BLaER1 treated with 17β-estradiol and CSF1 and Interleukin-3, amounts not matched to agents 10 nM and 100 nM (cell line): ENCODE measurements around the gene LRRC14B.
A peak's percentile ranks its signal among the peaks of the same experiment; 100 is the strongest.
"Not testable (repeated sequence)": the region's sequence is repeated elsewhere in the genome, so short reads cannot be mapped to it uniquely, and the experiment has no call there.

Source experiments
- H3K27ac ChIP-seq, 11 experiments: shearing (Covaris generic); formaldehyde crosslinking; 2 replicates each; pipeline ENCODE4 v1.8.1; 2022
- H3K27me3 ChIP-seq, 11 experiments: shearing (Covaris generic); formaldehyde crosslinking; 2 replicates each; pipeline ENCODE4 v1.8.1; 2022
- H3K36me3 ChIP-seq, 11 experiments: shearing (Covaris generic); formaldehyde crosslinking; 2 replicates each; pipeline ENCODE4 v1.8.1; 2022
- H3K4me1 ChIP-seq, 10 experiments: shearing (Covaris generic); formaldehyde crosslinking; 2 replicates each; pipeline ENCODE4 v1.8.1; 2022
- H3K4me2 ChIP-seq, 11 experiments: shearing (Covaris generic); formaldehyde crosslinking; 2 replicates each; pipeline ENCODE4 v1.8.1; 2022
- H3K4me3 ChIP-seq, 10 experiments: shearing (Covaris generic); formaldehyde crosslinking; 2 replicates each; pipeline ENCODE4 v1.8.1; 2022
- H3K9ac ChIP-seq, 11 experiments: shearing (Covaris generic); formaldehyde crosslinking; 2 replicates each; pipeline ENCODE4 v1.8.1; 2022
- H3K9me3 ChIP-seq, 11 experiments: shearing (Covaris generic); formaldehyde crosslinking; replicated peaks in 1 of 11; 2 replicates each; pipeline ENCODE4 v1.8.1; 2022
- H4K20me1 ChIP-seq, 11 experiments: shearing (Covaris generic); formaldehyde crosslinking; 2 replicates each; pipeline ENCODE4 v1.8.1; 2022
- Cebpa-rat ChIP-seq, 11 experiments: shearing (Covaris generic); IDR thresholded peaks; 2 replicates each; pipeline ENCODE4 v1.8.1; 2022

LRRC14B gene

DNA sequence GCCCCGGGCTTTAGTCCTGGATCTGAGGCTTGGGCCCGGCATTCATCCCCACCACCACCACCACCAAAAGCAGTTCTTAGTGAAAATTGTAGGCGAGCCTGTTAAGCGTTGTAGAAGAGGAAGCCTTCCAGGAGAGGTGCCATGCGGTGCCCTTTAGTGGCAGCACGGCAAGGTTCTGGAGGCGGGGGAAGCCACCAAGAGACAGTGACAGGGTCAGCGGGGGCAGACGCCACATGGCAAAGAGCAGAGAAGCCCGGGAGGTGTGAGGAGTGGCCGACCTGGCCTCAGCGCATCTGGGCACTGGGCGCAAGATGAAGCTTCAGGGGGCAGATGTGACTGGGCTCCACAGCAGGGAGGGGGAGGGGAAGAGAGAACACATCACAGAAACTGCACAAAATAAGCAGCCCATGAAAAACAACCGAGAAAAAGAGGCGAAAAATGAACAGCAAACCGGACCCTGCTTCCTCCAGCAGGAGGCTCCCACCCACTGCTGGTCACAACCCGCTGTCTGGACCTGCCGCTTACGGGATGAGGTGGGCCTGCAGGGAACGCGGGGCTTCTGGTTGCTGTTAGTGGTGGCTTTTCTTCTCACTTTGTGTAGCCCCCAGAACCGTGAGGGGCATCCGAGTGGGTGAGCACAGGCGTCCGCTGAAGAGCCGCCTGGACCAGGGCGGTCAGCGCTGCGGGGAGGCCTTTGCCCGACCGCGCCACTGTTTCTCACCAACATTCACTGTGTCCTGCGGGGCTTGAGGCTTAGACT lies 4.3 kb downstream of the LRRC14B start:
- H3K4me3 ChIP-seq = peak overlapping the region in 1 of 10 experiments; percentile 73; a peak in 2 of 20 replicates
- no peak for TF ChIP-seq Cebpa-rat (IDR thresholded peaks at IDR 0.05)
- peaks cover 0 to 32% (median 0%) of the 10 kb centered on the region in 11 experiments; a peak in 11 of 22 replicates for H3K27me3 ChIP-seq
- H3K9ac ChIP-seq = peak overlapping the region in 3 of 11 experiments; percentile 23 to 83 (median 79); a peak in 4 of 22 replicates
- H3K9me3 ChIP-seq = peaks cover 0 to 6% (median 0%) of the 10 kb centered on the region in 11 experiments; a peak in 1 of 22 replicates
- peaks cover 0 to 49% (median 11%) of the 10 kb centered on the region in 11 experiments; a peak in 13 of 22 replicates for H4K20me1 ChIP-seq
- peak overlapping the region in 4 of 11 experiments; percentile 4 to 28 (median 13); a peak in 4 of 22 replicates for H3K27ac ChIP-seq
- peaks cover 0 to 42% (median 5%) of the 10 kb centered on the region in 11 experiments; a peak in 11 of 22 replicates for H3K36me3 ChIP-seq
- H3K4me2 ChIP-seq = peak overlapping the region in 8 of 11 experiments; percentile 3 to 100 (median 88); a peak in 9 of 22 replicates
- H3K4me1 ChIP-seq = peaks cover 24 to 82% (median 71%) of the 10 kb centered on the region in 10 experiments

DNA sequence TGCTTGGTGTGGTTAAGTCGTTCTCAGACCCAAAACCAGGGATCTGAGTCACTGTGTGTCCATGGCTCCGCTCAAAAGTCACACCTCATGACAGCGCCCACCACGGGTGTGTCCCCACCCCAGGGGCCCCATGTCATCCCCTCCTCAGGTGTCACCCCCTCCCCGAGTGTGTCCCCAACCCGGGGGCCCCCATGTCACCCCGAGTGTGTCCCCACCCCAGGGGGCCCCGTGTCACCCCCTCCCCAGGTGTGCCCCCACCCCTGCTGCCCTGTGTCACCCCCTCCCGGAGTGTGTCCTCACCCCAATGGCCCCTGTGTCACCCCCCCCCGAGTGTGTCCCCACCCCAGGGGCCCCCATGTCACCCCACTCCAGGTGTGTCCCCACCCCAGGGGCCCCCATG lies 5.1 kb downstream of the LRRC14B start:
- Histone ChIP-seq H3K9ac (no peak overlapping the region), H3K27me3 (peaks cover 0 to 24% (median 0%) of the 10 kb centered on the region in 11 experiments; a peak in 11 of 22 replicates), H3K4me2 (peak overlapping the region in 4 of 11 experiments; percentile 87 to 100 (median 96); a peak in 5 of 22 replicates), H3K4me3 (no peak overlapping the region), H3K36me3 (peaks cover 0 to 42% (median 5%) of the 10 kb centered on the region in 11 experiments; a peak in 11 of 22 replicates), H4K20me1 (peaks cover 0 to 56% (median 18%) of the 10 kb centered on the region in 11 experiments; a peak in 14 of 22 replicates), H3K9me3 (peaks cover 0 to 6% (median 0%) of the 10 kb centered on the region in 11 experiments; a peak in 1 of 22 replicates), H3K27ac (0 out of 22 replicates have a peak overlapping the region, but pooled peaks of 1 of the 11 experiments have one; percentile 10), H3K4me1 (peaks cover 17 to 82% (median 71%) of the 10 kb centered on the region in 10 experiments)
- TF ChIP-seq Cebpa-rat (IDR thresholded peaks at IDR 0.05) = no peak

DNA sequence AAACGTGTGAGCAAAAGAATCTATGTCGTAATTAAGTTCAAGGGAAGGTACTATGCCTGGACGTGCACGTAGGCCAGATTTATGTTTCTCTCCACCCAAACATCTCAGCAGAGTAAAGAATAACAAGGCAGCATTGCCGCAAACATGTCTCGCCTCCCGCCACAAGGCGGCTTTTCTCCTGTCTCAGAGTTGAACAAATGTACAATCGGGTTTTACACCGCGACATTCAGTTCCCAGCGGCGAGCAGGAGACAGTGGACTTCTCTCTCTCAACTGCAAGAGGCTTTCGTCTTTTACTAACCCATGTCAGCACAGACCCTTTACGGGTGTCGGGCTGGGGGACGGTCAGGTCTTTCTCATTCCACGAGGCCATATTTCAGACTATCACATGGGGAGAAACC lies 5.7 kb downstream of the LRRC14B start:
- not testable (repeated sequence) for H3K4me3 ChIP-seq, H3K9me3 ChIP-seq, H3K4me2 ChIP-seq, H3K9ac ChIP-seq, H3K27ac ChIP-seq
- Histone ChIP-seq H3K27me3 (peaks cover 0 to 18% (median 0%) of the 10 kb centered on the region in 11 experiments; a peak in 11 of 22 replicates), H3K4me1 (peaks cover 17 to 82% (median 71%) of the 10 kb centered on the region in 10 experiments), H3K36me3 (peaks cover 0 to 42% (median 5%) of the 10 kb centered on the region in 11 experiments; a peak in 11 of 22 replicates), H4K20me1 (peaks cover 0 to 62% (median 24%) of the 10 kb centered on the region in 11 experiments; a peak in 15 of 22 replicates)

DNA sequence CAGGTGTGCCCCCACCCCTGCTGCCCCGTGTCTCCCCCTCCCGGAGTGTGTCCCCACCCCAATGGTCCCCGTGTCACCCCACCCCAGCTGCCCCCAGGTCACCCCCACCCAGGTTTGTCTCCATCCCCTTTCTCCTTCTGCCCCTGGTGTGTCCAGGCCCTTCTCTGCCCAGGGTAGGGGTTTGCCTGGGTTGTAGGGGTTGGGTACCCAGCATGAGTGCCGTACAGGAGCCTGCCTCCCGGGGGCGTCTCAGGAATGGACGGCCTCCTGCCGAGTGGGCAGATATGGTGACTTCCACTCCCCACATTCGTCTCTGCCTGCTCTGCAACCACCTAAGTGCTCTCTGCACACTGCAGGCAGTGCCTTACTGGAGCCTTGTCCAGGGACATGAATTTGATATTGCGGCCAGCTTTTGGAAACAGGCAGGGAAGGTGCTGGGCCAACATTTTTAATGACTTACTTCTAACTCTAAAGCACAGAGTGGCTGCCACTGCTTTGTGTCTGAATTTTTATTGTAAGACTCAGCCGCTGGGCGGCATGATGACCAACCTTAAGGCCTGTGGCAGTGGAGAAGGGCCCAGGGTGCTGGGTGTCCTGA lies 6.7 kb downstream of the LRRC14B start:
- Histone ChIP-seq H3K4me2 (peak overlapping the region in 2 of 11 experiments; percentile 73; a peak in 2 of 22 replicates), H3K4me1 (peaks cover 8 to 79% (median 69%) of the 10 kb centered on the region in 10 experiments; a peak in 19 of 20 replicates), H3K27me3 (peaks cover 0 to 8% (median 0%) of the 10 kb centered on the region in 11 experiments; a peak in 6 of 22 replicates), H3K27ac (0 out of 22 replicates have a peak overlapping the region, but pooled peaks of 1 of the 11 experiments have one; percentile 1), H3K9ac (no peak overlapping the region), H3K9me3 (no peaks in the 10 kb centered on the region), H4K20me1 (peaks cover 0 to 63% (median 29%) of the 10 kb centered on the region in 11 experiments; a peak in 15 of 22 replicates), H3K4me3 (no peak overlapping the region), H3K36me3 (peaks cover 0 to 42% (median 9%) of the 10 kb centered on the region in 11 experiments; a peak in 15 of 22 replicates)
- TF ChIP-seq Cebpa-rat (IDR thresholded peaks at IDR 0.05) = no peak

DNA sequence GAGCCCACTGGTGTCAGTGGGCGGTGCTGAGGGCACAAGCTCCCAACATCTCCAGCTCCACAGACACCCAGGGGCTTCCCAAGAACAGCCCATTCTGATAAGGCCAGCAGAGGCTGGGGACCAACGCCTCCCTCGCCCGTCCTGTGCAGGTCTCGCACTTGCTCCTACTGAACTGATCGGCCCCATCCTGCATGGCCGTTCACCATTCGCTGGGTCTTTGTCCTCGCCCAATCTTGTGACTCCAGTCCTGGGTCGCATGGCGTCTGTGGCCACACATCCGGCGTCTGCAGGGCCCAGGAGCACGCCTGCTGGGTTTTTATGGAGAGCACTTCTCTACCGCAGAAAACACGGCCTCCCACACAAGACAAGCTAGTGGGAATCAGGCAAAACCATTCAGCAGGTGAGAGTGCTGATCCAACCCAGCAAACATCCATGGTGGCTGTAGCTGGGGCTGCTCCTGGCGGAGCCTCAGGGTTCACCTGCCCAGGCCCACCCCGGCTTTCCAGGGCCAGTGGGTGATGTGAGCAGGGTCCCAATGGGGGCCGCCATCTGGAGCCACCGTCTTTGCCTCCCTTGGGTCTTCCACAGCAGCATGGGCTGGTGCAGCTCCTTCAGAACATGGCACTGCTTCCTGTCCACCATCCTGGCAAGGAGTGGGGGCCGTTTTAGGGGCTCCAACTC lies 7.4 kb downstream of the LRRC14B start:
- peak overlapping the region in 4 of 11 experiments; percentile 21 to 76 (median 73); a peak in 6 of 22 replicates for H3K4me2 ChIP-seq
- TF ChIP-seq Cebpa-rat (IDR thresholded peaks at IDR 0.05) = no peak
- H3K9me3 ChIP-seq = no peaks in the 10 kb centered on the region
- H3K36me3 ChIP-seq = peaks cover 6 to 48% (median 16%) of the 10 kb centered on the region in 11 experiments
- peaks cover 8 to 74% (median 62%) of the 10 kb centered on the region in 10 experiments; a peak in 18 of 20 replicates for H3K4me1 ChIP-seq
- H3K27ac ChIP-seq = peak overlapping the region in 1 of 11 experiments; percentile 20; a peak in 1 of 22 replicates
- H3K27me3 ChIP-seq = peaks cover 0 to 1% (median 0%) of the 10 kb centered on the region in 11 experiments; a peak in 1 of 22 replicates
- H3K9ac ChIP-seq = no peak overlapping the region
- H4K20me1 ChIP-seq = peaks cover 0 to 60% (median 29%) of the 10 kb centered on the region in 11 experiments; a peak in 15 of 22 replicates
- no peak overlapping the region for H3K4me3 ChIP-seq

DNA sequence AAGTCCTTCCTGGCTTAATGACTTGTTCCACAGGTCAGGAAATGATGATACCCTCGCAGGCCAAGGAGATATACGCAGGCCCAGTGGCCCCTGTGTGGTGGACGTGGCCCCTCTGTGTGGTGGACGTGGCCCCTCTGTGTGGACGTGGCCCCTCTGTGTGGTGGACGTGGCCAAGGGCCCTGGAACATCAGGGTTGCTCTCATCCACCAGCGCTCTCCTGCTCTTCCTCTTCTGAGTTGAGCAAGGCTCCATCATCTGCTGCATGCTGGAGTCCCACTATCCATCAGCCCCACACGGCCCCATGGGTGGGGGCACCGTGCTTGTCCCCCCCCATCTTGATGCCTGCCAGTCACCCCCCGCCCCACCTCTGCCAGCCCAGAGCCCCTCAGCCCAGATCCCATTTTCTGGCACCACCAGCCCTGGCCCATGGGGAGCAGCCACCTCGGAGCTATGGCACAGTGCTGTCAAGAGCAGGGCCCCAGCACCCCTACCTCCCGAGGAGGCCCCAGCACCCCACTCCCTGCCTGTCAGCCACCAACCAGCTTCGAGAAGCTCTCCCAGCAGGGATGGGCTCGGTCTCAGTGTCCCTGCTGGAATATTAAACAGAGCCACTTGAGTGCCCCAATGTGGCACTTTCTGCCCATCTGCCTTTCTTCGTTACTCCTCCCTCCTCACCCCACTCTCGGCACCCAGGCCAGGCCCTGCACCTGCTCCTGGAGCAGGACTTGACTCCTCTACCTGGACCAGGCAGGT lies 8.1 kb downstream of the LRRC14B start:
- Histone ChIP-seq H3K4me3 (no peak overlapping the region), H4K20me1 (peaks cover 0 to 53% (median 30%) of the 10 kb centered on the region in 11 experiments; a peak in 16 of 22 replicates)

DNA sequence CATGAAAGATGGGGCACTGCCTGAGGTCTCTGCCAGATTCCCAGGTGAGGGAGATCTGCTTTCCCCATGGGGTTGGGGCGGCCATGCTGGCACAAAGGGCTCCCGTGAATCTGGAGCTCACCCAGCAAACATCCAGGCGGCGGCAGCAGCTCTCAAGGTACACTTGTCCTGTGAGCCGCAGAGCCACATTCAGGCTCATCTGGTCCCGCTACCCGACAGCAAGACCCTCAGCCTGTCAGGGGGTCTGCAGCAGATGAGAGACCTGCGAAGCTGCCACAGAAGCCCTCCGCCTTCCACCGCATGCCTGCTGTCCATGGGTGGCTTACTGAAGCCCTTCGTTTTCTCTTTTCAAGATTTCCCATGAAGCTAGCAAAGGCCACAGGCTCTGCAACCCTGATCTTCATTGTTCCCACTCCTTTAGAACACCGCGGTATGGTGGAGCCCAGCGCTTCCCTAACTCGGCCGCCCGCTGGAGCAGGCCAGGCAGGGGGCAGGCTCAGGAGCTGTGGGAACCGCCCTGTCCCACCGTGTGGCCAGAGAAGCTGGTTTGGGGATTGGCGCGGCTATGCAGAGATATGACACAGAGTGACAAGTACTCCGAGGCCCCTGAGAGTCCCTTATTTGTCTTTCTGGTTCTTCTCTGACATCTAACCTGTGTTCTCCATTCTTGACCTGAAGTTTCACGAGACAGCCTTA lies 8.8 kb downstream of the LRRC14B start:
- Histone ChIP-seq H3K9me3 (no peaks in the 10 kb centered on the region), H4K20me1 (peaks cover 0 to 46% (median 32%) of the 10 kb centered on the region in 11 experiments; a peak in 17 of 22 replicates), H3K36me3 (peaks cover 20 to 49% (median 29%) of the 10 kb centered on the region in 11 experiments), H3K4me1 (peaks cover 8 to 59% (median 49%) of the 10 kb centered on the region in 10 experiments; a peak in 18 of 20 replicates), H3K4me2 (peak overlapping the region in 8 of 11 experiments; percentile 50 to 76 (median 72); a peak in 15 of 22 replicates), H3K9ac (0 out of 22 replicates have a peak overlapping the region, but pooled peaks of 3 of the 11 experiments have one; percentile 1 to 10 (median 6)), H3K4me3 (no peak overlapping the region; a peak in 1 of 20 replicates), H3K27me3 (no peaks in the 10 kb centered on the region), H3K27ac (peak overlapping the region in 4 of 11 experiments; percentile 32 to 51 (median 42); a peak in 6 of 22 replicates)
- no peak for TF ChIP-seq Cebpa-rat (IDR thresholded peaks at IDR 0.05)

More for the DNA sequence above, 8.1 kb downstream of the LRRC14B start:
- no peaks in the 10 kb centered on the region for H3K9me3 ChIP-seq
- no peak for TF ChIP-seq Cebpa-rat (IDR thresholded peaks at IDR 0.05)
- peak overlapping the region in 7 of 11 experiments; percentile 5 to 76 (median 73); a peak in 12 of 22 replicates for H3K4me2 ChIP-seq
- no peaks in the 10 kb centered on the region for H3K27me3 ChIP-seq
- H3K9ac ChIP-seq = 0 out of 22 replicates have a peak overlapping the region, but pooled peaks of 1 of the 11 experiments have one; percentile 1
- peaks cover 8 to 67% (median 56%) of the 10 kb centered on the region in 10 experiments; a peak in 18 of 20 replicates for H3K4me1 ChIP-seq
- peaks cover 13 to 49% (median 23%) of the 10 kb centered on the region in 11 experiments for H3K36me3 ChIP-seq
- peak overlapping the region in 4 of 11 experiments; percentile 32 to 51 (median 42); a peak in 3 of 22 replicates for H3K27ac ChIP-seq
